GM21423 (cell line): ENCODE results near the gene ENPP4.
"Not testable (repeated sequence)": the region's sequence is repeated elsewhere in the genome, so short reads cannot be mapped to it uniquely, and the experiment has no call there.

ENCODE experiments used
- ATAC-seq: cut with Tn5 transposase; IDR thresholded peaks from one replicate; pipeline ENCODE4 v1.9.1; 2021; ENCODE audit warnings: mild to moderate bottlenecking, moderate library complexity; ENCODE audit not compliant: unreplicated experiment

The ENPP4 gene

GRCh38 chr6:46130666-46131065 lies 877 bp downstream of the ENPP4 start:
- ATAC-seq, result no peak

GRCh38 chr6:46131291-46131690 lies 1.5 kb downstream of the ENPP4 start:
- not testable (repeated sequence) for ATAC-seq

- ATAC-seq, result no peak
These were observed 4.4 kb downstream of the ENPP4 start for GRCh38 chr6:46134216-46134615.

GRCh38 chr6:46135176-46135575 lies 5.4 kb downstream of the ENPP4 start:
- ATAC-seq, result no peak

GRCh38 chr6:46136831-46137230 lies 7.0 kb downstream of the ENPP4 start:
- ATAC-seq, result no peak

- peak; percentile 32 for ATAC-seq
These were observed 7.6 kb downstream of the ENPP4 start for GRCh38 chr6:46137387-46137786.

- peak; percentile 83 for ATAC-seq
These were observed 8.5 kb downstream of the ENPP4 start for GRCh38 chr6:46138281-46138680.

- ATAC-seq, result no peak
These were observed 14.5 kb downstream of the ENPP4 start for GRCh38 chr6:46144270-46144669.

- ATAC-seq, result not testable (repeated sequence)
These were observed 19.3 kb downstream of the ENPP4 start for GRCh38 chr6:46149066-46149465.

- no peak for ATAC-seq
These were observed 26.9 kb downstream of the ENPP4 start for GRCh38 chr6:46156701-46157100.

- ATAC-seq, result no peak
These were observed 29.4 kb downstream of the ENPP4 start for GRCh38 chr6:46159229-46159628.

GRCh38 chr6:46160102-46160501 lies 30.3 kb downstream of the ENPP4 start:
- no peak for ATAC-seq

GRCh38 chr6:46170357-46171289 lies 40.8 kb downstream of the ENPP4 start, which contains the start of gene ENPP5:
ENPP5 (minus strand) TSS chr6:46170980; CDS start chr6:46168262, 2,718 bp downstream.
- peak; percentile 86 for ATAC-seq

GRCh38 chr6:46172176-46172575 lies 42.4 kb downstream of the ENPP4 start:
- ATAC-seq, result no peak

- ATAC-seq, result no peak
These were observed 45.1 kb downstream of the ENPP4 start for GRCh38 chr6:46174904-46175303.

GRCh38 chr6:46175446-46175845 lies 45.7 kb downstream of the ENPP4 start:
- ATAC-seq, result peak; percentile 78

GRCh38 chr6:46175976-46176375 lies 46.2 kb downstream of the ENPP4 start:
- no peak for ATAC-seq

- ATAC-seq, result no peak
These were observed 54.3 kb downstream of the ENPP4 start for GRCh38 chr6:46184114-46184513.

GRCh38 chr6:46186583-46186982 lies 56.8 kb downstream of the ENPP4 start:
- no peak for ATAC-seq

- ATAC-seq, result no peak
These were observed 59.9 kb downstream of the ENPP4 start for GRCh38 chr6:46189726-46190125.

GRCh38 chr6:46190889-46191288 lies 61.1 kb downstream of the ENPP4 start:
- ATAC-seq, result no peak

- ATAC-seq, result no peak
These were observed 62.2 kb downstream of the ENPP4 start for GRCh38 chr6:46191961-46192360.
